Medulla oblongata (tissue), 1 donor: ENCODE results near the gene ARHGDIB.

ENCODE experiments used
- DNase-seq: peaks from one replicate; pipeline ENCODE4 v3.0.0-alpha.2; 2015; ENCODE audit errors: extremely low spot score

The ARHGDIB gene

GRCh38 chr12:14930299-14930698 is 31.1 kb downstream of the ARHGDIB start:
- no peak for DNase-seq

GRCh38 chr12:14928931-14929330 is 32.5 kb downstream of the ARHGDIB start:
- DNase-seq = no peak

- DNase-seq = no peak
Observed at GRCh38 chr12:14927267-14927666, 34.1 kb downstream of the ARHGDIB start.

- DNase-seq = no peak
Observed at GRCh38 chr12:14924541-14924940, 36.9 kb downstream of the ARHGDIB start.

GRCh38 chr12:14923944-14924343 is 37.5 kb downstream of the ARHGDIB start:
- no peak for DNase-seq

- no peak for DNase-seq
Observed at GRCh38 chr12:14921218-14921617, 40.2 kb downstream of the ARHGDIB start.

GRCh38 chr12:14920475-14921126 is 40.8 kb downstream of the ARHGDIB start:
- DNase-seq = no peak

- DNase-seq = no peak
Observed at GRCh38 chr12:14919455-14919854, 41.9 kb downstream of the ARHGDIB start.

GRCh38 chr12:14915736-14916135 is 45.7 kb downstream of the ARHGDIB start:
- DNase-seq = no peak

- no peak for DNase-seq
Observed at GRCh38 chr12:14913381-14913781, 48.0 kb downstream of the ARHGDIB start.

GRCh38 chr12:14911131-14911530 is 50.3 kb downstream of the ARHGDIB start:
- DNase-seq = no peak

GRCh38 chr12:14910090-14910915 is 51.1 kb downstream of the ARHGDIB start:
- DNase-seq = no peak

GRCh38 chr12:14907953-14908352 is 53.4 kb downstream of the ARHGDIB start:
- no peak for DNase-seq

GRCh38 chr12:14906114-14906513 is 55.3 kb downstream of the ARHGDIB start:
- no peak for DNase-seq

- DNase-seq = no peak
Observed at GRCh38 chr12:14905269-14906004, 56.0 kb downstream of the ARHGDIB start.

- no peak for DNase-seq
Observed at GRCh38 chr12:14904854-14905253, 56.5 kb downstream of the ARHGDIB start.

GRCh38 chr12:14903386-14904098 is 57.9 kb downstream of the ARHGDIB start:
- DNase-seq = no peak

- DNase-seq = no peak
Observed at GRCh38 chr12:14902465-14902864, 58.9 kb downstream of the ARHGDIB start.

- no peak for DNase-seq
Observed at GRCh38 chr12:14901228-14901562, 60.2 kb downstream of the ARHGDIB start.

GRCh38 chr12:14900521-14901227 is 60.7 kb downstream of the ARHGDIB start:
- no peak for DNase-seq

GRCh38 chr12:14896521-14897169 is 64.8 kb downstream of the ARHGDIB start:
- no peak for DNase-seq
